AG20443 (cell line): ENCODE measurements around the gene MPEG1.

Experiments
- DNase-seq: peaks from one replicate; pipeline ENCODE4 v3.0.0; 2012; ENCODE audit warnings: low spot score, mixed read lengths

MPEG1 gene, protein sequence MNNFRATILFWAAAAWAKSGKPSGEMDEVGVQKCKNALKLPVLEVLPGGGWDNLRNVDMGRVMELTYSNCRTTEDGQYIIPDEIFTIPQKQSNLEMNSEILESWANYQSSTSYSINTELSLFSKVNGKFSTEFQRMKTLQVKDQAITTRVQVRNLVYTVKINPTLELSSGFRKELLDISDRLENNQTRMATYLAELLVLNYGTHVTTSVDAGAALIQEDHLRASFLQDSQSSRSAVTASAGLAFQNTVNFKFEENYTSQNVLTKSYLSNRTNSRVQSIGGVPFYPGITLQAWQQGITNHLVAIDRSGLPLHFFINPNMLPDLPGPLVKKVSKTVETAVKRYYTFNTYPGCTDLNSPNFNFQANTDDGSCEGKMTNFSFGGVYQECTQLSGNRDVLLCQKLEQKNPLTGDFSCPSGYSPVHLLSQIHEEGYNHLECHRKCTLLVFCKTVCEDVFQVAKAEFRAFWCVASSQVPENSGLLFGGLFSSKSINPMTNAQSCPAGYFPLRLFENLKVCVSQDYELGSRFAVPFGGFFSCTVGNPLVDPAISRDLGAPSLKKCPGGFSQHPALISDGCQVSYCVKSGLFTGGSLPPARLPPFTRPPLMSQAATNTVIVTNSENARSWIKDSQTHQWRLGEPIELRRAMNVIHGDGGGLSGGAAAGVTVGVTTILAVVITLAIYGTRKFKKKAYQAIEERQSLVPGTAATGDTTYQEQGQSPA

DNA sequence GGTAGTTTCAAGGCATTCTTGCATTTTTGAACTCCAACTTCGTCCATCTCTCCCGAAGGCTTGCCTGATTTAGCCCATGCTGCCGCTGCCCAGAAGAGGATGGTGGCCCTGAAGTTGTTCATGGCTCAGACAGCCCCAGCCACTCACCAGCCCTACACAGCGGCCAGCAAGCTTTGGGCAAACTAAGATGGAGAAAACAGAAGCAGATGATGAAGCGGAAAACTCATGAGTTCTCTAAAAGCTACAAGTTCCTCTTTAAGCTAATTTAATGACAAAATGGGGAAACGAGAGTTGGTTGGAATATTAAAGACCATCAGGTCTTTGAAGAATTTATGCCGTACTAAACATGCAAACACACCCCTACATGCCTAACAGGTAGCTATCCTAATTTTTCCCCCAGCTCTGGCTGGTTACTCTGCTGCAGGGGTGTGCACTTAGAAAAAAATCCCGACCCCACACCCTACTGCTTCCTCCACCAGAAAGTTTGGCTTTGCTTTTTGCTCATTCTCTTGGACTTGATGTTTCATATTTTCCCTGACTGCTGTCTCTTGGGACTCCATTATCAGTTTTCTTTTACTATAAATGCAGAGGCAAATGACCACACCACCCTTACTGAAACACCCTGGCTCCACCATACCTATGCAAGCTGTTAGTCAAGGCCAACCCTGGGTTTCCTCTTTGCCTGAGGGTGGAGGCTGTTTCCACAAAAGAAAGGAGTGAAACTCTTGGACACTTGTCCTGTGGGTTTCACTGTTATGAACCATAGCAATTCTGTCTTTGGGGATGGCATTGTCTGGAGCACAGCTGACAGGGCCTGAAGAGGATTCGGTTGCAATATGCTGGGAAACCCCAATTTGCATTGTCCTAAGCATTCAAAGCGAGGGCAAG is at the start of gene MPEG1:
Gene MPEG1, minus strand, starts transcription at position 184 of the 888 bp plus-strand sequence. Its CDS starts 62 bp downstream, at position 122.
- DNase-seq, result no peak

DNA sequence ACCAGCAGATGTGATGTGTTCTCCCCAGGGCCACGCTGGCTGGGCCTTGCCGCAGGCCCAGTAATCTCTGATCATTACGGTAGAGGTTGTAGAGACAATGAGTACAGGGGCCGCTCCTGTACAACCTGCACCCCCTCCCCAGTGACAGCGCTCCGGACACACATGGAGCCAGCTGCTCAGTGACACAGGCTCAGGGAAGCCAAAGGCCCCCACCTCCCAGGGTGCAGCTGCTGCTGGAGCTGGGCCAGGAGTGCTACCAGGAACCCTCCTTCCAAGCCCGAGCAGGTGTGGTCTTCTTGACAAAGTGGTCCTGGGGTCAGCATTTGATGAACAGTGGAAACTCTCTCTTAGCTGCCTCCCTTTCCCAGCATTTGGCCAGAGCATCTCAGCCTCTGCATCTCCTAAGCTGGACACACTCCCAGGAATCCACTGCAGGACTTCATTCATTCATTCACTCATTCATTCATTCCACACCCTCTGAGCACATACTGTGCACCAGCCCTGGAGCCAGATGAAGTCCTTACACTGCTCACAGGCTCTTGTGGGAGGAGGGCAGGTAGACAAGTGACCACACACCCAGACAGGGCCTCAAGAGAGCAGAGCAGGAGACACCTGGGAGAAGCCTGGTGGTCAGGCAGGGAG is 49.6 kb upstream of the MPEG1 start:
- DNase-seq, result no peak

DNA sequence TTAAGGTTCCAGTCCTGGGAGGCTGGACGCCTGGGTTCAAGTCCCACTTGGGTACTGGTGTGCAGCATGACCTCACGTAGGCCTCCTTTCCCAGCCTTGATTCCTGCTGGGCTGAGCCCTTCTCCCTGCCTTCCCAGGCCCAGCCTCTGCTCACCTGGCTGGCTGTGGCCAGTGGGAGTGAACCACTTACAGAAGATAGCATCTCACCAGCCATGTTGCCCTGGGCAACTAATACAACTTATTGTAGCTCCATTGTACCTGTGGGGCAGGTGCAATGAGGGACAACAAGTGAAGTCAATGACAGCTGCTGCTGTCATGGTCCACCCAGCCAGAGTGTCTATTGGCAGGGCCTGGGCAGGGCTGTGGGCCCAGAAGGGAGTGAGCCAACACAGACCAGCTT is 48.4 kb upstream of the MPEG1 start:
- no peak for DNase-seq

DNA sequence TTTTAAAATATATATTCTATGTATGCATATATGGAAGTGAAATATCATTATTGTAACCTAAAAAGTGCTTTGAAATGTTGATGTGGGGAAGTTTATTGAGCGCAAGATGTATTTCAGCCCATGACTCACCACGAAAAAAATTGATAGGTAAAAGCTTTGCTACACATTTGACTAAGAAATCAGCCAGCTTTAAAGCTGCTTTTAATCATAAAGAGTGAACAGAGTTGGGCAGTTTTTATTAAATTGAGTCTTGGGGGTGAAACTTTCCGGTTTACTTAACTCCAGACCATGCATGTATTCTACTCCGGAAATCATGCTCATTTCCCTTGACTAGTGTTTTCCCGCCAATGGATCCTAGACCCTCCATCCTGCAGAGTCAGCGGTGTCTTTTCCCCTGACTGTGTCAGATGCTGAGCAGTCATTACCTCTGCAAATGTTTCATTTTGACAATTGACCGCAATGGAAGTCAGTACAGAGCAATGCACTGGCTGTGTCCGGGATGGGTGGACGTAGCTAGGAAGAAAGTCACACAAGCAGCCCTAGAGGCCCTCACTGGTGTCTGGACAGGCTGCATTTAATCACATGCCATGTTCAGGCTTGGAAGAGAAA is 47.2 kb upstream of the MPEG1 start:
- DNase-seq, result no peak

DNA sequence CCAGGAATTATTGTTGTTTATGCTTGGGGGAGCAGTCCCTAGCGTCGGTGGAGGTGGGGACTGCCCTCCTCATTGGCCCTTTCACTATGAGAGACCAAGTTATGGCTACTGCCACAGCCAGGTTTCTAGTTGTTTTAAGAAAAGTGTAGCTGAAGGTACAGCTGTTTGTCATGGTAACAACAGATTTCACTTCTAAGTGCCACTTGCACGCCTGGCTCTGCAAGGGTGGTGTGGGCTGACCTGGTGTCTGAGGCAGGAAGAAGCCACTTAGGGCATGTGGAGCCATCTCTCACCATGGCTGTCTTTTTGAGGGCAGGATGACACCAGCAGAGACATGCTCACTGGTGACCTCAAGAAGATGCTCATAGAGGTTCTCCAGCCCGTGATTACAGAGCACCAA is 46.3 kb upstream of the MPEG1 start:
- DNase-seq, result no peak

DNA sequence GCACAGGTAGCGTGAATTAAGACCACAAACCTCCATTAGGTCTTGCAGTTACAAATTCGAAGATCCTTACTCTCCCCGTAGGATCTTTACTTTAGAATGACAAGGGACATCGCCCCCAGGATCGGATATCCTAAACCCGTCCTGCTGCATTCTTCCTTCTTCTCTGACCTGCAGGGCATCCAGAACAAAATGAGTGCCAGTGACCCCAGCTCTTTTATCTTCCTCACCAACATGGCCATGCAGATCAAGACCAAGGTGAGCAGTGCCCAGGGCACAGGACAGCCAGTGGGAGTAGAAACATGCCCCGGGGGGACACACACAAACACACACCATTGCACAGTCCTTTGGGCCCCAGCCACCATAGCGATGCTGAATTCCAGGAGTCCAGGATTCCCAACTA is 42.6 kb upstream of the MPEG1 start:
- no peak for DNase-seq

DNA sequence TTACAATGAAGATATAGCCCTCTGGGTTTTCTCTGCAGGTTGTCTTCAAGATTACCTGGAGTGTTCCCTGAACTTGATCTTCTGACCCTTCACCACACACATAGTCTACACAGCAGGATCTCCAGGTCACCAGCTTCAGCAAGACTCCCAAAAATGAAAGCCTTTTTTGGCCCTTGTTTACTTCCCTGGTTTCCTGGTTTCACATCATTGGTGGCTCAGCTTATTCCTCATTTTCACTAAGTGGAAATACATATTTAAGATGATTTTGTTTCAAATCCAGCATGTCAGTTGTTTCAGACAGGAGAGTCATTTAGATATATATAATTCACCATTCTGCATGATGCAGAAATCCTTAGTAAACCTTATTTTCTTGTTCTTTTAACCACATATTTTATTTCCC is 41.6 kb upstream of the MPEG1 start:
- no peak for DNase-seq

DNA sequence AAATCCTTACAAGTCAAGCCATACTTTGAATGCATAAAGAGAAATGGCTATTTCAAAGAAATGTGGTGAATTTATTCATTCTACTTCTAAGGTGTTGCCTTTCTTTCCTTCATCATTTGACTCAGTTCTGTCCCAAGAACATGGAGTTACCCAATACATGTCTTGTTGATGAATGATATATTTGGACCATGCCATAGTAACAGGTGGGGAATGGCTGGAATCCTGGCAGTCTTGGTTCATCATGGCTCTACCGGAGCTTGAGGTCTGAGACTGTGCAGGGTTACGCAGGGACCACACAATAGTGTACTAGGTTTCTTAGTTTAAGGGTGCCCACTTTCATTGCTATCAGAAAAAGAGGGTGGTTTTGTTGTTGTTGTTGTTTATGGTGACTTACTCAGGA is 40.3 kb upstream of the MPEG1 start:
- DNase-seq, result no peak

DNA sequence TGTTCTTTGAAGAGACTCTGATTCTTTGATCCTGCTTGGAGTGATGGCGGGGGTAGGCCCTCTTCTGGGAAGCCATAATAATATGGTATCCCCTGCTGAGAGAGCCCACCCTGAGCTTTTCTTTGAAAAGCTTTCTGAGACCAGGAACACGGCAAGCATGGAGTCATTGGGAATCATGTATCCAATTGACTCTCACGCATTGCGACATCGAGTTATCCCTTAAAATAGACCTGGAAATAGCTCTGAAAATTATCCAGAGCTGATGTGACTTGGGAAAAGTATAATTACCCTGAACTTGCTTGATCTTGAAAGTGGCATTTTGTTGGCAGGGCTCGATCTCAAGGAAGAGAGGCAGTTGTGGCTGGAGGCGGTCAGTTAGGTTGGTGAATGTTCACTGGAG is 36.8 kb upstream of the MPEG1 start:
- DNase-seq, result no peak

DNA sequence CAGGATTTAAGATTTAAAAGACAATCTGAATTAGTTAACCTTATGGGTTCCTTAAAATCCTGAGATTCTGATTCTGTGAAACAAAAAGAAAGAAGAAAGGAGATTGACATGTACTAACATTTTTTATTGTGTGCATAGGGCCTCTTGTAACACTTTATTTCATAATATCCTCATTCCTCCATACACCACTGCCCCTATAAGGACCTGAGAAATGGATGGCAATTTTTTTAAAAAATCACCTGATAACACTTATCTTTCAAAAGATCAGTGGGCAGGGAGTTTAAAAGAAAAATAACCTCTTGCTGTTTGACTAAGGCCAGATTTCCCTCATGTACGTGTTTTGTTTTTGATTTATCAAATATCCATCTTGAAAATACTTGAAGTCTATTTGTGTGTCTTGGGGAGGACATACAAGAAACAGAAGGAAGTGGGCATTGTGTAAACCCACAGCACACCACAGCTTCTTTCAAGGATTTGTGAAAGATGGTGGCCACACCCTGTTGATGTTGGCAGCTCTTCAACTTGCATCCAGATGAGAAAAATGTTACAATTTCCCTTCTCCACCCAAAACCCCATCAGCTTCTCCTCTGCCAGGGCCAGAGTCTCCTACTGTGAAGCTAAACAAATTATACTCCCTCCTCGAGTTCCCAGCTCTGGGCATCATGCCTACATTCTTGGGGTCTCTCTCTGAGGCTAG is 35.0 kb upstream of the MPEG1 start:
- DNase-seq, result peak; percentile 45

DNA sequence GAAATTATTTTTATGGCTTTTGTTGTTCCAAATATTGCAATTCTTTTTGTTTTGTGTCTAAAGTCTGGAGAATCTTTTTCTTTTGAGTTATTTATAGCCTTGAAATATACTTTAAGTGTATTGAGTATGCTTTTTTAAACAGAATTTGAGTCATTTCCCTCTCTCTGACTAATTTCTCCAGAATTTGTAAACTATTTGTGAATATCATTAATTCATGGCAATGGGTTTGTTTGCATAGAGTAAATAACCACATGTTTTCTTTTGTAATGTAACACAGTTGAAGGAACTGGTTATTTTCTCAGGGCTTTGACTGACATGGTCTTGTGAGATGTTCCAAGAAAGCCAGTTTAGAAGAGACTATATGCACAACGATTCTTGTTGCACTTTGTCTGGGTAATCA is 30.9 kb upstream of the MPEG1 start:
- DNase-seq, result no peak

DNA sequence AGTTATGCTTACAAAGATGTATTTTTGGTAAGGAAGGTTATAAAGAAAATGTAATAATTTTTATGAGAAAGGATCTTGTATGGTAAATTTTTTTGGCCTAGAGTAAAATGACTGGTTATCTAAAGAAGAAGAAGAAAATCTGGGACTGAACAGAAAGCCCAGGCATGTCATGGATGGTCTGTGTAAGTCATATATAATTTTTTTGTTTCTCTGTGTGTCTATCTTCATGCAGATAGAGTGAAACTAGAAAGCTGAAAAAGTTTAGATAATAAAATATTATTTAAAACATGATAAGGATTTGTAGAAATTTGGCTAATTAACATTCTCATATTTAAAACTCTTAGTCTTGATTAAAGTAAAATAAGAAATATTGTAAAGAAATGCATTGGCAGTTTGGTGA is 27.6 kb upstream of the MPEG1 start:
- DNase-seq, result no peak

DNA sequence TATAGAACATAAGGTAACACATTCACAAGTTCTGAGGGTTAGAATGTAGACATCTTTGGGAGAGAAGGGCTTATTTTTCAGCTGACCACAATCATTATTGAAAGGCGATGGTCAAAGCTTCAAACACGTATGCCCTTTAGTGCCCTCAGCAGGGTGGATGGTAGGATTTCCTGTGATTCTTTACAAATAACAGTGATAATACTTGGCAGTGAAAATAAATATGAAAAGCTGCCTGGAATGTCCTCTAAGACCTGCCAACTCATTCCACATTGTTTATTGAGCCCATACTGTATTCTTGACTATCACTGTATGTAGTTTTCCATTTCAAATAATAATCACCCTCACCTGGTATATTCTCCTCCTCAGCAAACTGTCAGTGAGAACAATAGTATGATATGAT is 13.7 kb upstream of the MPEG1 start:
- no peak for DNase-seq

DNA sequence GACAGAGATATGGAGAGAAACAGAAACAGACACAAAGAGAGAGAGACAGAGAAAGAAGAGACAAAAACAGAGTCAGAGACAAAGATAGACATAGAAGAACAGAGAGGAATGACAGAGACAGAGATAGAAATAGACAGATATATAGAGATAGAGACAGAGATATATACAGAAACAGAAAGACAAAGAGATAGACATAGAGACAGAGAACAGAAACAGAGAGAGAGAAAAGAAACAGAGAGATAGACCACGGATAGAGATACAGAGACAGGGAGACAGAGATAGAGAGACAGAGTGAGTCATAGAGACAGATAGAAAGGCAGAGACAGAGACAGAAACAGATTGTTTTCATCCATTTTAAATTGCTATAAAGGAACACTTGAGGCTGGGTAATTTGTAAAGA is 12.3 kb upstream of the MPEG1 start:
- no peak for DNase-seq

DNA sequence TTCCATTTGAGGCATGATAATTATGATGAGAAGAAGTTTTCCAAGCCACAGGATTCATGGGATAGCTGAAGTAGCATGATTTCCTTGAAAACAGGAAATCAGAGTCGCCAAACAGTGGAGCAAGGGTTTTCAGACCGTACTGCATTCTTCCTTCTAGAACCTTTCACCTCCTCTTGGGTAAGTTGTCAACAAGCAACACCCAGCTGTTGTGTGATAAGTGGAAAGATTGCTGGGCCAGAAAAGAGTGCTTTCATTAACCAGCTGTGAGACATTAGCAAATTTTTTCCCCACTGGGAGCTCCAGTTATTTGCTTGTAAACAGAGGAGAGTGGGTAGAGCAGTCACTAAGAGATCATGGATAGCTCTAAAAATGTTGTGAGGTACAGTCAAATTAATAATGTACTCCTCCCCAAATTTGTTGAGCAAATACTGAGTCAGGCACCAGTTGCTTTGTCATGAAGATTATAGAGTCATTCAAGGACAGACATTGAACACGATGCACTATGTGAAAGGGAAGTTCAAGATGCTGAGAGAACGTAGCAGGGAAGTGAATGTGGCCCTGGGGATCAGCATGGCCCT is 11.7 kb upstream of the MPEG1 start:
- DNase-seq, result peak; percentile 15

DNA sequence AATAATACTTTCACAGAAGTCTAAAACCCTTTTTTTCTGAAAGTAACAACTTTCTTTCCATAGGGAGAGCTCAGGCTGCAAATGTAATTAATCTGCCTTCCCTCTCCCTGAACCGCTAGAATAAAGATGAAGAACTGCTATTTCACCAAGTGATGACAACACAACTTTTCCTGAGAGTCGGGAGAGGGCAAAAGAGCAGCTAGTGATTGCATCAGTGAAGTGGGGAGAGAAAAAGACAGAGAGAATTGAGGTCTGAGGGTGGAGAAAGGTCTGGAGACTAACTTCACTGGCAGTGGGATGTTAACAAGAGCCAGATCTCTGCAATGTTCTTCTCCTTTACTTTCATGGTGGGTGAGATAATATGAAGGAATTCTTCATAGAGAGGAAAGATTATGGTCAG is 10.9 kb upstream of the MPEG1 start:
- no peak for DNase-seq

DNA sequence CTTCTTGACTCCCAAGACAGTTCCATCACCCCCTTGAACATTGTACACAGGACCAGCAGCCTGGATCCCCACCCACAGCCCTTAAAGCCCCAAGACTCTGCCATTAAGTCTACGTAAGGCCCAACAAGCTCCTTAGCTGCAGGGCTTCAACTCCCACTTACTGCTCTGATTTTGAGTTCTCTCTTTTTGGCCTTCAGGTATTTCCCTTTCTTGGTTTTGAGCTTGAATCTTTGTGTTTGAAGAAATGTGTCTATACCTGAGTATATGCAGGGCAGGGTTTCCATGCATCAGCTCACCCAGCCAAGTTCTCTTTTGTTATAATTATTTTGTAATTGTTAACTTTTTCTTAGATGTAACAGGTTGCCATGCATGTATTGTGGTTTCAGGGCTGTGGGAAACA is 10.4 kb upstream of the MPEG1 start:
- no peak for DNase-seq

DNA sequence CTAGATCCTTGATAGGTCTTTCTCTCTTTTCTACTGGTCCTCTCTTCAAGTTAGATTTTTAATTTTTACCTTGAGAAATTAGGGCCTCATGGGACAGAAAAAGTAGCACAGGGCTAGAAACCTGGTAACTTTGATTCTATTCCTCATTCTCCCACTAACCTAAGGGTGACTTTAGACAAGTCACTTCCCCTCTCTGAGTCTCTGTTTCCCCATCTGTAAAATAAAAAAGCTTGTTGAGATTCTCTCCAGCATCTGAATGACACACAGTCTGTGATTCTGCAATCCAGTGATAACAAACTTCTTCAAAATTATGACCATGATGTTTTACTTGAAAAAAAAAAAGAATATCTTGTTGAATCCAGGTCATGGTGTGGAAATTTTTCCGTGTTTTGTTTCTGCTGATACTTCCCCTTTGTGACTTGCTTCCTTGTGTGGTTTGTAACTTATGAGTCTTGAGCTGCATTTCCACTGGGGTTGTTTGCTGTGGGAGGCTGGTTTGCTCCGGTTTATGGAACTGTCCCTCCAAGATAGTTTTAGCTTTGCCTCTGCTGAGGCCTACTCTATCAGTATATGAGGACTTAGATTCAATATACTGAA is 9.8 kb upstream of the MPEG1 start:
- DNase-seq, result no peak

DNA sequence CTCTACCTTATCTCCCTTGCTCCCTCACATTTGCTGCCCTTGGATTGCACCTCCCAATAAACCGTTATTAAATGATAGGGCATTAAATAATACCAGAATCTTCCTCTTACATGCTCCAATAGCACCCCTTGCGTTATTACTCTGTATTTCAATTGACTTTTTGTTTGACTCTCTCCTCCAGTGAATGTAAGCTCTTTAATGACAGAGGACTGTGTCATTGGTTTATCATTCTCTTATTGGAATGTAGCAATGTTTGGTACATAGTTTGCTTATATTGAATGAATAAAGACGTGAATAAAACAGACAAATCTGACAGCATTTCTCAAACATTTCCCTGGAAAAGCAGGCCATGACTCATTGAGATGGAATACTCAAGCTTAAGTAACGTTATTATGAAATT is 8.7 kb upstream of the MPEG1 start:
- peak; percentile 48 for DNase-seq

DNA sequence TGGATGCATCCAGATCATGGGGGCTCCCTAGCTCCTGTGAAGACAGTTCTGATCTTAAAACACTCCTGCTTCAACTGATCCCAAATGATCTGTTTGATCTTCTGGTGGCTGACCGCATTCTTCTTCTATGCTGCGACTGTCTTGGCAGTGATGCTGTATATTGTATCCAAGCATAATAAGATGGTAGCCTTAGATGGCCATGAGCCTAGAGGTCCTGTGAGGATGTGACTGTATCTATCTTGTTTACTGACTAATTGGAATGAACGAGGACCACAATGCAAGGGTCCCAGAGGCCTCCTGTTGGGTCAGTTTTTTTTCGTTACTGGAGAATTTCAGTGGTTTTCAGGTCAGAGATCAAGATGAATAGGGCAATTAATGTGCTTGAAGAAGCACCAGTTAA is 7.1 kb upstream of the MPEG1 start:
- no peak for DNase-seq
